ENCODE data around the gene AARS1.
"Not testable (repeated sequence)": the region's sequence is repeated elsewhere in the genome, so short reads cannot be mapped to it uniquely, and the experiment has no call there.

AARS1 gene

DNA sequence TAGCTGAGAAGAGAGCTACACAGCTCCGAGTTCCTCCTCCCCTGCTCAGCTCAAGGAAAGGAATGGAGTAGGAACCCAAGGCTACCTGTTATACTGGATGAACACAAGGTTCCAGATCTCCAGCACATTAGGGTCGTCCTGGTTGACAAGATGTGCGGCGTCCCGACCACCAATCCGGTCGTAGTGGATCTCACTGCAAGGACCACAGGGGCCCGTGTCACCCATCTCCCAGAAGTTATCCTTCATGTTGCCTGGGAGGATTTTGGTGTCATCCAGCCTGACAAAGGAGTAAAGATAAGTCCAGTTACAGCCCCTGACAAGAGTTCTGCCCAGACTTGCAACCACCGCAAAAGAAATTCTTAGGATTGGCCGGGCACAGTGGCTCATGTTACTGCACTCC lies 17.6 kb downstream of the AARS1 start:
- no peak for DNase-seq (ENCODE audit: low read depth)

DNA sequence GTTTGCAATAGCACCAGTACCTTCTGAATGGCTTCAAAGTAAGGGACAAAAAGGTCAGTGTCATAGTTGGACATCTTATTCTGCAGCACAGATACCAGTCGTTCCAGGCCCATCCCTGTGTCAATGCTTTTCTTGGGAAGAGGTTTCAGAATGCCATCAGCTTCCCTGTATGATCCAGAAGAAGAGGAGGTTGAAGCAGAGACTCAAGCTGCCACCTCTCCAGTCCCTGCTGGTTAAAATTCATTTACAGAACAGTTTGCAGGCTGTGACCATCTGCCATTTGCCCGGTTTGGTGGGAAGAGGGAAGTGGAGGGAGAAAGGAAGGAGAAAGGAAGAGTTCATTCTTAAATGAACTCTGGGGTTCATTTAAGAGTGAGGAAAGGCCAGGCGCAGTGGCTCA lies 19.1 kb downstream of the AARS1 start:
- DNase-seq (ENCODE audit: low read depth) = no peak

DNA sequence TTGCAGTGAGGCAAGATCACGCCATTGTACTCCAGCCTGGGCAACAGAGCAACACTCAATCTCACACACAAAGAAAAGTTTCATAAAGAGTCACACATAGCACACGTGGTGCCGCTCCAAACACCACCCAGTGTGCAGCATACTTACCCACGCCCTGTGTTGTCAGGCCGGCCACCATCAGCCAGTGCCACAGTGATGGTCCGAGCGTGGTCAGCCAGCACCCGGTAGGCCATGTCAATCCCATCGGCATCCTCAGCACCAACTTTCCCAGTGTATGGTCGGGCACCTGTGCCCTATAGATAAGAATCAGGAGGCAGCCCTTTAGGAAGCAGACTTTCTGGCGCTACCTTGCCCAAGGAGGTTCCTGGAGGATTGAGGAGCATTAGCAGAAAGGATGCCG lies 19.8 kb downstream of the AARS1 start:
- no peak for DNase-seq (ENCODE audit: low read depth)

DNA sequence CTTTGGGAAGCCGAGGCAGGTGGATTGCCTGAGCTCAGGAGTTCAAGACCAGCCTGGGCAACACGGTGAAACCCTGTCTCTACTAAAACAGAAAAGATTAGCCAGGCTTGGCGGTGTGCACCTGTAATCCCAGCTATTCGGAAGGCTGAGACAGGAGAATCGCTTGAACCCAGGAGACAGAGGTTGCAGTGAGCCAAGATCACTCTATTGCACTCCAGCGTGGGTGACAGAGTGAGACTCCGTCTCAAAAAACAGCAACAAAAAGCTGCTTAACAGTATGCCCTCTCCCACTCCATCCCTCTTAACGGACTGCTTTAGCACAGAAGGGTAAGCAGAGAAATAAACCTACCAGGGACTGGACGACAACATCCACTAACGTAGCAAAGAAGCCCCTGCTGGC lies 21.4 kb downstream of the AARS1 start:
- DNase-seq (ENCODE audit: low read depth) = not testable (repeated sequence)

DNA sequence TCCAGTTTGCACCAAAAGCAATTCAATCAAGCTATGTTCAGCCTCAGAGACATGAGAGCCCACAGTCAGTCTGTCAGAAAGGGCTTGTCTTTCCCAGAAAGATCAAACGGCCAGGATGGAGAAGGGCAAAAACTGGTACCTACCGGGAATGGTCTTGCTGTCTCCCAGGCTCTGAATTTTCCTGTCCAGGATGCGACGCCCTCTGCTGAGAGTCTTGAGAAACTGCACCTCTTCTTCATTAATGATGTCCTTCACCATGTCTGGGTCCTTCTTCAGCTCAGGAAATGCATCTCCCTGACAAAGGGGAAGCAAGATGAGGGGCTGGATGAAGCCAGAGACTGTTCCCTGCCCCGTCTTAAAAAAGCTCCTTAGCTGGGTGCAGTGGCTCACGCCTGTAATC lies 21.8 kb downstream of the AARS1 start:
- DNase-seq (ENCODE audit: low read depth) = no peak

DNA sequence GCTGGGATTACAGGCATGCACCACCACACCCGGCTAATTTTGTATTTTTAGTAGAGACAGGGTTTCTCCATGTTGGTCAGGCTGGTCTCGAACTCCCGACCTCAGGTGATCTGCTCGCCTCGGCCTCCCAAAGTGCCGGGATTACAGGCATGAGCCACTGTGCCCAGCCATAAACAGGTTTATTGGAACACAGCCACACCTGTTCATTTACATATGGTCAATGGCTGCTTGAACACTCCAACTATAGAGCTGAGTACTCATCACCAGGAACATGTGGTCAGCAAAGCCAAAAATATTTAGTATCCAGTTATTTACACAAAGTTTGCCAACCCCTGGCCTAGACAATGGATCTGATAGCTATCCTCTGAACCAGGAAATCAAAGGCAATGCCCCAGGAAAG lies 29.4 kb downstream of the AARS1 start:
- DNase-seq (ENCODE audit: low read depth) = not testable (repeated sequence)

DNA sequence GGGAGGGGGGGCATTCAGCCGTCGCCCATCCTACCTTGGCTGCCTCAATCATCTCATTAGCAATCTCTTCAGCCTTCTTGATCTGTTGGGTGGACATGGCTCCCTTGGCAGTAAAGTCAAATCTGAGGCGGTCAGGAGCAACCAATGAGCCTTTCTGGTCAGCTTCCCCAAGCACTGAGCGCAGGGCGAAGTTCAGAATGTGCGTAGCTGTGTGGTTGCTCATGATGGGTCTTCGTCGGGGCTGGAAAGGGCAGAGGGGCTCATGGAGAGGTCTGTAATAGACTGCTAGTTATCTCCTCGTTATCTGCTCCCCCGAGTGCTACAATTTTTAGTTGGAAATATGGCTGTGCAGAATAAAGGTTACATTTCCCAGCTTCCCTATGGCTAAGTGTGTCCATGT lies 30.4 kb downstream of the AARS1 start:
- no peak for DNase-seq (ENCODE audit: low read depth)

DNA sequence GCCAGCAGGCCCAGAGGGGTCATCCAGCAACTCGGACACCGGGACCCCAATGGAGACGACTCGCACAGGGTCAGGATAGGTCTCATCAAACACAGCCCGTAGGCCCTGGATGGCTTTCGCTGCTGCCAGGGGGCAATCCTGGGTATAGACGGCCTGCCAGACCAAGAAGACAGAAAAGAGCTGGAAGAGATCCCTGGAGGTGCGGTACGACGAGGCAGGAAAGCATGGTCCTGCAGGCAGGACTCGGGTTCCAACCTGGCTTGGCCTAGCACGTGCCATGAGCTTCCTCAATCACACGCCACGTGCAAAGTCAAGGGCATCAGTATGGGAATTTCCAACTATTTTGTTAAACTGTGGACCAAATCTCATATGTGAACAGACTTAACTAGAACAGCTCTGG lies 31.2 kb downstream of the AARS1 start:
- DNase-seq (ENCODE audit: low read depth) = no peak

DNA sequence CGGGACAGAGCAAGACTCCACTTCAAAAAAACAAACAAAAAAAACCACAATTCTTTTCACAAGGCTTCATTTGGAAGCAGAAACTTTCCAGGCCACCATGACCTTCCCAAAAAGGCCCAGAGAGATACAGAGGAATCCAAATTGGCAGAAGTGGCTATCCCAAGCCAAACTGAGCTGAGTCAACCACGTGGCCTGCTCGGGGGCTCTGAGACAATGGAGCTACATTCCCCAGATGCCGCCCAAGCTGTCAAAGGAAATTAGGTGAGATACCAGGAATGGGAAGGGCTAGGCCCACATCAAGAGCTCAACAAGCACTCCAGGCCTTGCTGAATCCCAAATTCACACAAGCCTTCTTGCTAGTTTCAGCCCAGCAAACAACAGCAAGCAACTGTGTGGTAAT lies 31.9 kb downstream of the AARS1 start:
- DNase-seq (ENCODE audit: low read depth) = no peak

DNA sequence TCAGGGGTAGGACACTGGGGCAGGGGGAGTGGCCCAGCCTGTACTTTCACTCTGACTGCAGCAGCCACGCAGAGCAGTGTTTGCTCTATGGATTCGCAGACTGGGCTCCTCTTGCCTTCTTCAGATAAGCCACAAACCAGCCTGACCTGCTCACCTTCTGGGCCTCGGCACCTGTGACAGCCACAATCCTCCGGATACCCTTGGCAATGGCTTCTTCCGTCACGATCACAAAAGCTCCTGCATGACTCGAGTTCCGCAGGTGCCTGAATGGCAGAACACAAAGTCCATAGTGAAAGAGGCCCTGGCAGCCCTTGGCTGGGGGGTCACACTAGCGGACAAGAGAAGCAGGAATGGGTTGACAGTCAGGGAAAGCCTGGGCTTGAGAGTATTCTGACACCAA lies 33.7 kb downstream of the AARS1 start:
- DNase-seq (ENCODE audit: low read depth) = no peak

DNA sequence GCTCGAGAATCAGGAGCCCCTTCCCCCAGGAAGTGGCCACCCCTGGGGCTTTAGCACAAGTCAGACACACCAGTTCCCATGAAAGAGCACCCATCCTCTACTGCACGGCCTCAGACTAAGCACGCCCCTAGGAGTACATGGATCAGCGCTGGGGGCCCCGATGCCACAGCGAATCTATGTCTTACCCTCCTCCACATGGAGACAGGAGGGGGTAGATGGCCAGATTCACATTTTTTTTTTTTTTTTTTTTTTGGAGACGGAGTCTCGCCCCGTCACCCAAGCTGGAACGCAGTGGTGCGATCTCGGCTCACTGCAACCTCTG lies 34.4 kb downstream of the AARS1 start:
- no peak for DNase-seq (ENCODE audit: low read depth)

DNA sequence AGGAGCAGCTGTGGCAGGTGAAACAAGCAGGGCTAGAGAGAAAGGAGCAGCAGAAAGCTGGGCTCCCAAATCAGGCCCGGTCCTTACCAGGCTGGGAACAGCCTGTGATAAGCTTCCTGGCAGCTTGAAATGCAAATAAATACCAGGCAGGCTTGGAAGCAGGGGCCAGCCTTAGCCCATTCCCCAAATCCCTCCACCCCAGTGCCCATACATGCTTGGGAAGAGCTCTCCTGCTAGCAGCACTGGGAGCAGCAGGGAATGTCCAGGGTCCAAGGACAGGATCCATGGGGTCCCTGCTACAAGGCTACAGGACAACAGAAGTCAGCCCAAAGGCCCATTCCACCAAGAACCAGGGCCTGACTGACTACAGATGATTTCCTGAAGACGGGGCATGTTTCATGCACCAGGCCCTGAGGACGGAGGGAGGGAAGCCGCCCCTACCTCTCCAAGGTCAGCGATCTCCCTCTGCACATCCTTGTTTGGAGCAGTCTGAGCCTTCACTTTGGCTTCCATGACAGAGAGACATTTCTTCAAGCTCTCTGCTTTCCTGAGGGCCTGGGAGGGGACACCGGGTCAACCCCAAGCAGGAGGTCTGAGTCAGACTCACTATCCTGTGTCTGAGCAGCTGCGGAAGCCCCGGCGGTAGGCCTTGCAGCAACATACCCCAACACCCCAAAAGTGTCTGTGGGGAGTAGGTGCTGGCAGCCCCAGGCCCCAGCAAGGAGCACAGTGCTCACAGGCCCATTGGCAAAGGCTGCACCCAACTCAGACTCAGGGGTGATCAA lies 34.9 kb downstream of the AARS1 start:
- DNase-seq (ENCODE audit: low read depth) = no peak

DNA sequence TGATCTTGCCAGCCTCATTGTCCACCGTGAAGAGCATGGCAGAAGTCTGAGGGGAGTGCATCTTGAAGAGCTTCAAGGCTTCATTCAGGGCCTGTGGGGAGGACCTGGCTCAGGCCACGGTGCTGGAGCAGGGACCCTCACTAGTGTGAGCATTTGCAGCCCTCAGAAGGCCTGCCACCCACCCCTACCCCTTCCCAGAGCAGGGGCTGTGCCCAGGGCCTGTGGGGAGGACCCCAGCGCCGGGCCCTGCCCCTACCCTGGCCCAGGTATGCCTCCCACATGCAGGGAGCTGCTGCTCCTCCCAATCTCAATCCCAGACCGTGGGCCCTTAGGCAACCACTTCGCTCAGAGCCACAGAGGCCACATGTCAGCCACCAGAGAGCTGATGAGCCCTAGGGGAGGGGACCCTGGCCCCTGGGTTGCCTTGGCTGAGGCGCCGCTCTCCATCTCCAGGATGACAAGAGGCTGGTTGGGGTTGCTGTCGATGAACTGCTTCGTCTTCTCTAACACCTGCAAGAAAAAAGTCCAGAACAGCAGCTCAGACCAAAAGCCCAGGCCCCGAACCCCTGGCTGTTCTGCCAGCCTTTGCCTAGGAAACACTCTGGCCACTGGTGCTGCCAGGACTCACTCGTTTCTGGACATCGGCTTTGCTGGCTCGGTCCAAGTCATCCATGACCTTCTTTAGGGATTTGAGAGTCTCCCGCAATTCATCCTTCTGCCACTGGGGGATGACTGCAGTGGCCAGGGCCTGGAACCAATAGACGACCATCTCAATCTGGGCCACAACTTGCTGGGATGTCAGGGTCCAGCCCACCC lies 35.8 kb downstream of the AARS1 start:
- DNase-seq (ENCODE audit: low read depth) = no peak

DNA sequence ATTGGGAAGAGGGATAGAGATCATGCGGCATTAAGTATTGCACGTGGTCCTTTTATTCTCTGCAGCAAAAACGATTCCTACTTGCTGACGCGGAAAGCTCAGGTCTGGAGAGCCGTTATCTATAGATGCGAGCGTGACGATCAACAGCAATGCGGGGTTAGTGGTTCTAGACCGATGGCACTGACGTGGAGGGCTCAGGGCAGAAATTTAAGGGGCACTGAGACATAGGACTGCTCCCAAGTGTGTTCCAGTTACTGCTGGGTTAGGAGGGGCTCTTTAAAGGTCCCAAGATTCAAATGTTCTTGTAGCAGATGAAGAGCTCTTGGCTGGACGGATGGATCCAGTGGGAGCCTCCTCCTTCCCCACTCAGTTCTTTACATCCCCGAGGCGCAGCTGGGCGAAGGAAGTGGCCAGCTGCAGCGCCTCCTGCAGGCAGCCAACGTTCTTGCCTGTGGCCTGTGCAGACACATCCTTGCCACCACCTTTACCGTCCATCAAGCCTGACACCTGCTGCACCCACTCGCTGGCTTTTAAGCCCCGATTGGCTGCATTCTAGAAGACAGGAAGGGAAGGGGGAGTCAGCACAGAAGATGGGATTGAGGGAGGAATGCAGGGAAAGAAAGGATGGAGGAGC lies 36.8 kb downstream of the AARS1 start:
- DNase-seq (ENCODE audit: low read depth) = no peak

DNA sequence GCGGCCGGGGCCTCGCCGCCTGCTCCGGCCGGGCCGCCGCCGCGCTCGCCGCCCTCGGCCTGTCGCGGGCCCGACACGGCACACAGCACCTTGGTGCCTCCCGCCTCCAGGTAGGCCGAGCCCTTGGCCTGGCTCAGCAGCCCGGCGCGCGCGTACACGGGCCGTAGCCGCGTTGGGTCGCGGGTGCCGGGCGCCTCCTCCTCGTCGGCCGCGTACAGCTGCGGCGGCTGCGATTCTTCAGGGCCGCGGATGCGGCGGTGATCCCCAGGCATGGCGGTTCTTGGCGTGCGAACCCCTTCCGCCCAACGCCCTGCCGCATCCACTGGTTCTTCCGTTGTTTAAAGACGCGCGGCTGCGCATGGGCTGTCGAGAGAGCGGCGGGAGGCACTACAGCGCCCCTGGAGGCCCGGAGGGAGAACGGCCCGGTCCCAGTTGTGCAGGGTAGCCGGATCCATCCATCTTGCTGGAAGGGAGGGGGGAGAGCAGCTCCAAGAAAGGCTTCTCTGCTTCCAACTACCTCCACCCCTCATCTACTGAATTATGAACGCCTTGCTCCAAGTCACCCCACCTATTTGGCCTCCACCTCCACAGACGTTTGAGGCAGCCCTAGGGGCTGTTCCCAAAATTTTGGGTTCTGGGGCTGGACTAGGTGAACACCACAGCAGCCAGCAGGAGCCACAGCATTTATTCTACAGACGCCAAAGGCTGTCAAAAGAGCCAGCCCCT lies 37.5 kb downstream of the AARS1 start, which contains the start of gene EXOSC6:
Gene EXOSC6 (minus strand): TSS at position 312 of the 726 bp plus-strand sequence. CDS start 40 bp downstream, at position 272.
- peak; percentile 32 for DNase-seq (ENCODE audit: low read depth)

DNA sequence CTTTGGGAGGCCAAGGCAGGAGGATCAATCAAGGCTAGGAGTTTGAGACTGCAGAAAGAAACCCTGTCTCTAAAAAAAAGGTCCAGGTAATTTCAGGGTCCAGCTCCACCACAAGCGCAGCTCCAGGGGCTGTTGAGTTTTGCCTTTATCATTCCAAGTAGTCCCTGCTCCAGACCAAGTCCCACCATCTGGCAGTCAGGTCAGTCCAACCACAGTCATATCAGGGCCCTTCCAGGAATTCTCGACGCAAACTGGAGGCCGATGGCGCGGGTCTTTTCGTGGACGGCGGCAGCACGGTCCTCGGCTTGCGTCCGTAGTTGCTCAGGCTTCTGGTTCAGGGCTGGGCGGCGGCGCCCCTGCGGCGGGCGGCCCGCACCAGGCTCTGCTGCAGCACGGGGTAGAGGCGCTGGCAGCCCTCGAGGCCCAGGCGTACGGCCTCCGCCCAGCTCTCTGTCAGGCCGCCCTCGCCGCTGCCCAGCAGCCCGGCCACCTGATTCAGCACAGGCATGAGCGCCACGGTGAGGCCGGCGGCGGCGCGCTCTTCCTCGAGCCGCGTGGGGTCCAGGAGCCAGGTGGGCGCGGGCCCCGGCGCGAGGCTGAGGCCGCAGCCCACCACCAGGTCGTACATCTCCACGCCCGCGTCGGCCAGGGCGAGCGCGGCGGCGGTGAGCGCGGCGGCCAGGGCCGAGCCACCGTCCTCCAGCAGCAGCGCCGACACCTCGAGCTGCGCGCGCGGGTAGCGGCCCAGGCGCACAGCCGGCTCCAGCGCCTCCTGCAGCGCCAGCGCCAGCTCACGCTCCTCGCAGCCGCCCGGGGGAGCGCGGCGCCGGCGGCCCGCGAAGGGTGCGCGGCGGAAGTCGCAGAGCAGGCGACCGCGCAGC lies 38.3 kb downstream of the AARS1 start:
- no peak for DNase-seq (ENCODE audit: low read depth)

DNA sequence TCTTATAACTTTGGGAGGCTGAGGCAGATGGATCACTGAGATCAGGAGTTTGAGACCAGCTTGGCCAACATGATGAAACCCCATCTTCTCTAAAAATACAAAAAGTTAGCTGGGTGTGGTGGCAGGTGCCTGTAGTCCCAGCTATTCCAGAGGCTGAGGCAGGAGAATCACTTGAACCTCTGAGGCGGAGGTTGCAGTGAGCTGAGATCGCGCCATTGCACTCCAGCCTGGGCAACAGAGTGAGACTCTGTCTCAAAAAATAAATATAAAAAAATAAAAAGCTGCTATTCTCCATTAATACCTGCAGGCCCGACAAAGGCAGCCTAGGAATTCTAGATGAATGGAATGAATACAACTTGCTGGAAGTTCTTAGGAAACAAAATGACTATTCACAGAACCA lies 39.6 kb downstream of the AARS1 start:
- not testable (repeated sequence) for DNase-seq (ENCODE audit: low read depth)

DNA sequence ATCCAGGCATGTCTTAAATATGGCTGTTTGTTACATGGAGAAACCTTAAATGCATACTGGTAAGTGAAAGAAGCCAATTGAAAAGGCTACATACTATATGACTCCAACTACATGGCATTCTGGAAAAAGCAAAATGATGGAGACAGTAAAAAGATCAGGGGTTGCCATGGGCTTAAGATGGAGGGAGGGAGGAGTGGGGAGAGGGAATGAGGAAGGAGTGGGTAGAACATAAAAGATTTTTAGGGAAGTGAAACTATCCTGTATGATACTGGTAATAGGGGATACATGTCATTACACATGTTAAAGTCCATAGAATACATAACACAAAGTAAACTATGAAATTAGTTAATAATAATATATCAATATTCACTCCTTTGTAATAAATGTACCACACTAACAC lies 50.5 kb downstream of the AARS1 start:
- not testable (repeated sequence) for DNase-seq (ENCODE audit: low read depth)

DNA sequence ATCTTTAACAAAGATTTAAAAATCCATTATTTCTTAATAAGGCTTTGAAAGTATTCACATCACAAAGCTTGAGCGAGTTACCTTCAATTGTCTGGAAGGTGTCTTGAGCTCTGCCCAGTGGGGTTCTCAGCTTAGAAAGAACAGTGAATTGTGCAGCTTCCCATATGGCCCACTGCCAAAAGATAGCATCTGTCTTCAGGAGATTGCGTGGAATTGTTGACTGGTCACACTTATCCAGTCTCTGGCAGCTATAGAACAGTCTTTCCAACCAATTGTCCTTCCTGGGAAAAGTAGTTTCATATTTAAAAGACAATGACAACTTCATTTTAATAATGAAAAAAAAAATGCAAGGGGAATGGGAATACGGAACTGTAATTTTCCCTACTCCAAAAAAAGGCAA lies 57.5 kb downstream of the AARS1 start:
- DNase-seq (ENCODE audit: low read depth) = not testable (repeated sequence)

DNA sequence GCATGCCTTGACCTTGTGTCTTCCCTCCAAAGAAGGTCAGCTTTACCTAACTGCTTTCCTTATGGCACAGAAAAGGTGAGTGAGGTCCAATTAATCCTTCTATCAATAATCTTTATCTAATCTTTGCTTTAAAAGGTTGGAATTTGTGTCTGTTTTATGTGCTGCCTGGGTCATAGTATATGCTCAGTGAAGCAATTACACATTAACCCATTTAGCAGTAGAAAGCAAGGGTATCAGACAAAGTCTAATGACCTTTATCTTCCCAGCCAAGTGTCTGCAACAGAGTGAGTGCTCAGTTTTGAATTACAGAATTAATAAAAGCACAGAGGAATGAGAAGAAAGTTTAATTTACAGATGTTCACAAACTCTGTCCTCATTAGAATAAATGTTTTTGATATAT lies 63.3 kb downstream of the AARS1 start:
- DNase-seq (ENCODE audit: low read depth) = not testable (repeated sequence)

DNA sequence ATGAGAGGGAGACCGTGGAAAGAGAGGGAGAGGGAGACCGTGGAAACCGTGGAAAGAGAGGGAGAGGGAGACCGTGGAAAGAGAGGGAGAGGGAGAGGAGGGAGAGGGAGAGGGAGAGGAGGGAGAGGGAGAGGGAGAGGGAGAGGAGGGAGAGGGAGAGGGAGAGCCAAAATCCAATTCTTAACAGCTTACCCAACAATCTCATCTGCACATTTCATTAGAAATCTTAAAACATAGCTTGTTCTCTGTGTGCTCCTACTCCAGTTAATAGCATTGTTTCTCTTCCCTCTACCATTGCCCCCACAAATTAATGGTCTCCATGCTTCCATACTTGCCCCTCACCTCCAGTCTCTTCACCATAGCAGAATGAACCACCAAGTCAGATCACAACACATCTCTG lies 63.9 kb downstream of the AARS1 start:
- not testable (repeated sequence) for DNase-seq (ENCODE audit: low read depth)
